ENCODE results near the gene TDRKH.

GRCh38 chr1:151825751-151826660, 35.7 kb upstream of the TDRKH start:
- TF ChIP-seq CTCF (conservative IDR thresholded peaks at IDR 0.05 in 1 of 2, IDR thresholded peaks at IDR 0.05 in 1 of 2; ENCODE audit: low read depth in 1 of 2, low read length in 2 of 2) (no peak), EZH2 (IDR thresholded peaks at IDR 0.05; ENCODE audit: low read length, missing control alignments) (no peak)
